T-helper 1 cell treated with Interleukin-12 subunit alpha and Interleukin-12 subunit beta and Interleukin-4 antibody, amounts not matched to agents 30 μg/mL and 1 μg/mL, for 36 hours (primary cell): ENCODE measurements around the gene PRC1.
"Not testable (repeated sequence)": the region's sequence is repeated elsewhere in the genome, so short reads cannot be mapped to it uniquely, and the experiment has no call there.

Experiments used
- H3K27ac Mint-ChIP-seq: one replicate; pipeline ENCODE4 v1.8.0; 2021; ENCODE audit warnings: mild to moderate bottlenecking, mixed read lengths
- H3K27me3 Mint-ChIP-seq: one replicate; pipeline ENCODE4 v1.8.0; 2021; ENCODE audit warnings: low read depth, mixed read lengths
- H3K36me3 Mint-ChIP-seq: one replicate; pipeline ENCODE4 v1.8.0; 2021; ENCODE audit warnings: low read depth, mixed read lengths
- H3K4me1 Mint-ChIP-seq: one replicate; pipeline ENCODE4 v1.8.0; 2021; ENCODE audit warnings: low read depth, mixed read lengths
- H3K4me3 Mint-ChIP-seq: one replicate; pipeline ENCODE4 v1.8.0; 2021; ENCODE audit warnings: mild to moderate bottlenecking, moderate library complexity, mixed read lengths
- H3K9me3 Mint-ChIP-seq: one replicate; pipeline ENCODE4 v1.8.0; 2021; ENCODE audit warnings: mixed read lengths

PRC1 gene

DNA sequence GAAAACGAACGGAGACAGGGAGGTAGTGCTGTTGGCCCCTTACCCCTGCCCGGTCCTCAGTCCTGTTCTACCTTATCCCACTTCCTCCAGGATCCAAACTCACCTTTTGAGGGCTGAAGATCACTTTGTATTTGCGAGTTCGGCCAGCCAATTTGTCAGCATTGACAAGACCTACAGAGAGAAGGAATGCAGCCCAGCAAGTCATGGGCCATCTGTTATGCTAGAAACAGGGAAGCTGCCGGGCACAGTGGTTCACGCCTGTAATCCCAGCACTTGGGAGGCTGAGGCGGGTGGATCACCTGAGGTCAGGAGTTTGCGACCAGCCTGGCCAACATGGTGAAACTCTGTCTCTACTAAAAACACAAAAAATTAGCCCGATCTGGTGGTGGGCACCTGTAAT is 19.4 kb upstream of the PRC1 start:
- H3K27me3 Mint-ChIP-seq, H3K9me3 Mint-ChIP-seq, H3K4me3 Mint-ChIP-seq, H3K27ac Mint-ChIP-seq: not testable (repeated sequence)
- H3K4me1 Mint-ChIP-seq = peaks cover 18% of the 10 kb centered on the region
- peaks cover 30% of the 10 kb centered on the region for H3K36me3 Mint-ChIP-seq

DNA sequence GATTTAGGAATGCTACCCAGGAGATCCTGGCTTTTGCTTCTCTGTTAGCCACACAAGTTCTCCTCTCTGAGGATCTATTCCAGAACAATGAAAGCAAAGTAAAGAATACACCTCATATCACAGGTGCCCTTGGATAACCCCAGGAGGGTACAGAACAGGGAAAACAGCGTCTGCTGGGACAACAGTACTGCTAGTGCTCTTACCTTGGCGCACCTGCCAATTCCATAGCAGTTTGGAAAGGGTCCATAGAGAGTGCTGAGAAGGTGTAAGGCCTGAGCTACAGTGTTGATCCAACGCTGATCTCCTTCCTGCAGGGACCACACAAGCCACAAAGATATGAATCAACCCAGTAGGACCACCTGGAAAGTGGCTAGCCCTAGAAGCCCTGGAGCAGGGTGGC is 12.9 kb upstream of the PRC1 start:
- H3K4me1 Mint-ChIP-seq = peaks cover 4% of the 10 kb centered on the region
- no peak overlapping the region for H3K27ac Mint-ChIP-seq
- peaks cover 36% of the 10 kb centered on the region for H3K36me3 Mint-ChIP-seq

DNA sequence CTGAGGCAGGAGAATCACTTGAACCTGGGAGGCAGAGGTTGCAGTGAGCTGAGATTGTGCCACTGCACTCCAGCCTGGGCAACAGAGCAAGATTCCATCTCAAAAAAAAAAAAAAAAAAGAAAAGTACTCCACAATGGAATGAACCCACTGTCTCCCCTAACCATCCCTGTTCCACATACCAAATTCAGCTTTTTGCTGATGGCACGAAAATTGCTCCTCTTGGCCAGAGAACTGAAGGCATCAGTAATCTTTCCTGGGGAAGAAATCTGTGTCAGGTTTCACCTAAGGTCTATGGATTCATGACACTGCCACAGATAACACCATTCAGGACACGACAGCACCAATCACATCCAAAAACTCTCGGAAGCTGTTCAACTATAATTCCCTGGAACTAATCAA is 6.9 kb upstream of the PRC1 start:
- H3K27me3 Mint-ChIP-seq = no peaks in the 10 kb centered on the region
- peaks cover 2% of the 10 kb centered on the region for H3K4me1 Mint-ChIP-seq
- no peaks in the 10 kb centered on the region for H3K9me3 Mint-ChIP-seq
- peaks cover 47% of the 10 kb centered on the region for H3K36me3 Mint-ChIP-seq
- no peak overlapping the region for H3K4me3 Mint-ChIP-seq
- no peak overlapping the region for H3K27ac Mint-ChIP-seq

More for the DNA sequence above, 12.9 kb upstream of the PRC1 start:
- Mint-ChIP-seq H3K4me3 (no peak overlapping the region), H3K9me3 (no peaks in the 10 kb centered on the region), H3K27me3 (no peaks in the 10 kb centered on the region)

DNA sequence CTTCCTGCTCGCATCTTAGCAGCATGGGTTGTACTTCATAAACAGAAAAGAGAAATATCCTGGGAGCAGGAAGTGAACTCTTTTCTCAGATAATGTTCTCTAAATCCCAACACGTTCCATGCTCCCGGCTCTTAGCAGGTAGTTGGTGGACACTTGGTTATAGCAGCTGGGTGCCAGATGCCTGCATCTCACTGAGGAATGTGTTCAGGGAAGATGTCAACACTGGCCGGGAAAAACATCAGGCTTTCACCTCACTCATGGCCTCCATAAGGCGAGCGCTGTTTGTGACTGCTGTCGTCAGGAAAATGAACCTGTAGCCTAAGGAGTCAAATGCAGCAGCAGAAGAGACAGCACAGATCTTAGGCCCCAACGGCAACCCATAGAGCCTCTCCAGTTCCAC is 4.4 kb upstream of the PRC1 start:
- peaks cover 42% of the 10 kb centered on the region for H3K36me3 Mint-ChIP-seq

DNA sequence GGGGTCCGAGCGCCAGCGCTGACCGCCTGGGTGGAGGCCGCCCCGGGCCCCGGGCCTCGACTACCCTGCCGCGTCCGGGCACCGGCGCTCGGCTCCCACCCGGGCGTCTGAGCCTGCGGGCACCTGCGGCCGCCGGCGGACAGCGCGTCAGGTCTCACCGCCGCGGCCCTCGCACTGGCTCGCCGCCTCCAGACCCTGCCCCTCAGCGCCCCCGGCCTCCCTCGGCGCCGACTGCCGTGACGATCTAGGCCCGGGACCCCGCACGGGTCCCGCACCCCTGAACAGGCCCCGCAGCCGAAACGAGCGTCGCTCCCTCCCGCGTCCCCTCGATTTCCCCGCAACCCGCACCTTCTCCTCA is 297 bp downstream of the PRC1 start:
- Mint-ChIP-seq H3K27me3 (no peaks in the 10 kb centered on the region), H3K36me3 (peaks cover 21% of the 10 kb centered on the region), H3K9me3 (no peaks in the 10 kb centered on the region), H3K4me3 (peak overlapping the region; percentile 100), H3K4me1 (peaks cover 16% of the 10 kb centered on the region), H3K27ac (peak overlapping the region; percentile 100)

More for the DNA sequence above, 4.4 kb upstream of the PRC1 start:
- no peaks in the 10 kb centered on the region for H3K9me3 Mint-ChIP-seq
- H3K4me1 Mint-ChIP-seq = peaks cover 4% of the 10 kb centered on the region
- H3K27me3 Mint-ChIP-seq = no peaks in the 10 kb centered on the region
- no peak overlapping the region for H3K27ac Mint-ChIP-seq
- no peak overlapping the region for H3K4me3 Mint-ChIP-seq

DNA sequence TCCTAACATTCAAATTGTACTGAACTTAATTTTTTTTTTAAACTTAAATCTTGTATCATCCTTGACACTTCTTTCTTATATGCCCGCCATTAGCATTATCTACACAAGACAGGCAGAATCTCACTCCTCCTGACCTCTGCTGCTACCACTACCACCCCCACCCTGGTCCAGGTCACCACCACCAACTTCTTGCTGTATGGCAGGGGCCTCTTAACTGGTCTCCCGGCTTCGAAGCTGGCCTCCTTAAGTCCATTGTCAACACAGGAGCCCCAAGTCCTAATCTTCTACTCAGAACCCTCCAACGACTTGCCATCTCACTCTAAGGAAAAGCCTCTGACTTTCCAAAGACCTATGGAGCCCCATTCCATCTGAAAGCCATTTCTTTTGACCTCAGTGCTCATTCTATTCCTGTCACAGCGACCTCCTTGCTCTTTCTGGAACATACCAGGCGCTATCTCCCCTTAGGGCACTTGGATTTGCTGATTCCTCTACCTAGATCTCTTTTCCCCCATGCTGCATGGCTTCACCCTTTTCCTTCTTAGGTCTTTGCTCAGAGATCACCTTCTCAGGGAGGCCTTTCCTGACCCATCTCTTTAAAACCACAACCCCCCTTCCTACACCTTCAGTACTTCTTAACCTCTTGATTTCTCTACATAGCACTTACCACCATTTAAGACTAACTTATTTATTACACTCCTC is 2.6 kb downstream of the PRC1 start:
- peaks cover 33% of the 10 kb centered on the region for H3K4me1 Mint-ChIP-seq
- peak overlapping the region; percentile 33 for H3K4me3 Mint-ChIP-seq
- H3K36me3 Mint-ChIP-seq = peaks cover 8% of the 10 kb centered on the region
- peak overlapping the region; percentile 62 for H3K27ac Mint-ChIP-seq
- no peaks in the 10 kb centered on the region for H3K9me3 Mint-ChIP-seq
- no peaks in the 10 kb centered on the region for H3K27me3 Mint-ChIP-seq

DNA sequence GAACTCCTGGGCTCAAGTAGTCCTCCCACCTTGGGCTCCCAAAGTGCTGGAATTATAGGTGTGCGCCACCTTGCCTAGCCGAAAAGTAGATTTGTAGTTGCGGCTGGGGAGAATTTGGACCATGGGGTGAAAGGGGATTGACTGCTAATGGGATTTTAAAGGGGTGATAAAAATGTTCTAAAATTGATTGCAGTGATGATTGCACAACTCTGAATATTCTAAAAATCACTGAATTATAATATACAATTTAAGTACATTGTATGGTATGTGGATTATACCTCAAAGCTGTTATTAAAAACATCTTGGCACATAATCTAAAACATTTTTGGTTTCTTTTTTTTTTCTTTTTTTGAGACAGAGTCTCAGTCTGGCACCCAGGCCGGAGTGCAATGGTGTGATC is 3.9 kb downstream of the PRC1 start:
- Mint-ChIP-seq H3K27ac (no peak overlapping the region), H3K9me3 (no peaks in the 10 kb centered on the region), H3K4me1 (peaks cover 36% of the 10 kb centered on the region), H3K36me3 (peaks cover 8% of the 10 kb centered on the region), H3K4me3 (no peak overlapping the region), H3K27me3 (no peaks in the 10 kb centered on the region)

DNA sequence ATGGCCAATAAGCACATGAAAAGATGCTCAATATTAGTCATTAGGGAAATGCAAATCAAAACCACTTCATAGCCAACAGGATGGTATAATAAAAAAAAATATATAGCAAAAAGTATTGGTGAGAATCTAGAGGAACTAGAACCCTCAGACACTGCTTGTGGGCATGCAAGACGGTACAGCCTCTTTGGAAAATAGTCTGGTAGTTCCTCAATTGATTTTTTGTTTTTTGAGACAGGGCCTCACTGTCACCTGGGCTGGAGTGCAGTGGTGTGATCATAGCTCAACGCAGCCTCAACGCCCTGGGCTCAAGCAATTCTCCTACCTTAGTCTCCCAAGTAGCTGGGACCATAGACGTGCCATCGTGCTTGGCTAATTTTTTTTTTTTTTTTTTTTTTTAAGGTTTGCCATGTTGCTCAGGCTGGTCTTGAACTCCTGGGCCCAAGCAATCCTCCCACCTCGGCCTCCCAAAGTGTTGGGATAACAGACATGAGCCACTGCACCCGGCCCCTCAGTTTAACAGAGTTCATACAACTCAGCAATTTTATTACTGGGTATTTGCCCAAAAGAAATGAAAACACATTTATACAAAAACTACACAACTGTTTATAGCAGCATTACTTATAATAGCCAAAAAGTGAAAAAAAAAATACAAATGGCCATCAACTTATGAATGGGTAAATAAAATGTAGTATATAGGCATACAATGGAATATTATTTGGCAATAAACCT is 5.1 kb downstream of the PRC1 start:
- Mint-ChIP-seq H3K4me3 (no peak overlapping the region), H3K27me3 (no peaks in the 10 kb centered on the region), H3K9me3 (no peaks in the 10 kb centered on the region), H3K27ac (peak overlapping the region; percentile 77), H3K36me3 (peaks cover 12% of the 10 kb centered on the region), H3K4me1 (peaks cover 41% of the 10 kb centered on the region)

DNA sequence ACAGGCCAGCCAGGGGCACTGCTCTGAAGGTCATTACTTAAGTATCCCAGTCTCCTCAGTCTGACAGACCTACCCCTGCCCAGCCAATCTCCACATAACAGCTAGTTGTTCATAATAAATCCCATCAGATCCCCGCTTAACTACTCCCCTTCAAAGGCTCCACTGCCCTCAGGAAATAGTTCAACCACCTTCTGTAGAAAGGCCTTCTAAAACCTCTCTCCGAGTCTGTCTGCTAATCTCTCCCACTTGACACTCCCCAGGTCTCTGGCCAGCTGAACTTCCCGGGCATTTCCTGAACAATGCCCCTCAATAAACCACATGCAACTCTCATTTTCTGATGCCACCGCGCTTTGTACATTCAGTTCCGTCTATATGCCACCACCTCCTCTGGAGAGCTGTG is 6.0 kb downstream of the PRC1 start:
- peaks cover 48% of the 10 kb centered on the region for H3K4me1 Mint-ChIP-seq
- no peaks in the 10 kb centered on the region for H3K27me3 Mint-ChIP-seq
- H3K4me3 Mint-ChIP-seq = peak overlapping the region; percentile 45
- no peaks in the 10 kb centered on the region for H3K9me3 Mint-ChIP-seq
- peaks cover 17% of the 10 kb centered on the region for H3K36me3 Mint-ChIP-seq
- peak overlapping the region; percentile 77 for H3K27ac Mint-ChIP-seq

DNA sequence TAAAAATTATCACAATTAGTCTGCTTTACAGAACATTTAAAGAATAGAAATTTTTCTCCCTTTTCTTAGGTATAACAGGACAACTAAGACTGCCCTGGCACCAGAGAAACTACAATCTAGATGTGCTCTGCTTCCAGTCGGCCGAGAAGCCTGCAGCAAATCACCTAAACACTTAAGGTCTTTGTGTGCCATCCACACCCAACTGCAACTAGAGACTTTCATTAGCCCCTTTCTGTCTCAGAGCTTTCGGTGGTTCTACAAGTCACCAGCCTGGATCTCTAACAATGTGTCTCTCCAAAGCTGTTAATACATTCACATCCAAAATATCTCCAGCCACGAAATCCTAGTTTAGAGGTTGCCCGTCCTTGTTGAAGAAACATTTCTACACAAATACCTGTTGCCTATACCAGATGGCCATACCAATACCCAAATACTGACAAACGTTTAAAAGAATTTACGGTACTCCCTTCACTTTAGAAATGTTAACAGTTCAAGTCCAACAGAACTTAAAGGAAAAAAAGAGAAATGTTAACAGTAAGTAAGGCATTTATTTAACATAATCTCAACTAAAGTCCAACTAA is 6.7 kb downstream of the PRC1 start:
- H3K9me3 Mint-ChIP-seq = no peaks in the 10 kb centered on the region
- peak overlapping the region; percentile 75 for H3K27ac Mint-ChIP-seq
- peak overlapping the region; percentile 19 for H3K4me3 Mint-ChIP-seq
- peaks cover 22% of the 10 kb centered on the region for H3K36me3 Mint-ChIP-seq
- H3K27me3 Mint-ChIP-seq = no peaks in the 10 kb centered on the region
- peaks cover 49% of the 10 kb centered on the region for H3K4me1 Mint-ChIP-seq

DNA sequence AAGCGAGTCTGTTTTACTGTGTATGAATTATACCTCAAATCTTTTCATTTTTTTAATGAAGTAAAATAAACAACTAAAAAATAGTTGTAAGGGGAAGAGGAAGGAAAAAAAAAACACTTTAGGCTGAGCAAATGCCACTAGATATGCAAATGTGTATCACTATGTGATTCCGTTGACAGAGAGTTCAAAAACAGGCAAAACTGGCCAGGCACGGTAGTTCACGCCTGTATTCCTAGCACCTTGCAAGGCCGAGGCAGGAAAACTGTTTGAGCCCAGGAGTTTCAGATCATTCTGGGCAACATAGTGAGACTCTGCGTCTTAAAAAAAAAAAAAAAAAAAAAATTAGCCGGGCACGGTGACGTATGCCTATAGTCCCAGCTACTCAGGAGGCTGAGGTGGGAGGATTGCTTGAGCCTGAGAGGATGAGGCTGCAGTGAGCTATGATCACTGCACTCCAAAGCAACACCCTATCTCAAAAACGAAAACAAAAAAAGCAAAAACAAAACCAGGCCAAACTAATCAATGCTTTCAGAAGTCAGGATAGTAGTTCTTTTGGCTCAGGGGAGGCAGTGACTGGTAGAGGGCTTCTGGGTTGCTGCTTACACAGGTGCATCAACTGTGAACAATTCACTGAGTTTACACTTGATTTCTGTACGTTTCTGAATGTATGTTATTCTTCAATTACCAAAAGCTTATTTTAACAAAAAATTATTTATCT is 7.4 kb downstream of the PRC1 start:
- H3K27ac Mint-ChIP-seq = peak overlapping the region; percentile 28
- peaks cover 48% of the 10 kb centered on the region for H3K4me1 Mint-ChIP-seq
- H3K27me3 Mint-ChIP-seq = no peaks in the 10 kb centered on the region
- H3K4me3 Mint-ChIP-seq = no peak overlapping the region
- H3K36me3 Mint-ChIP-seq = peaks cover 25% of the 10 kb centered on the region
- H3K9me3 Mint-ChIP-seq = no peaks in the 10 kb centered on the region

DNA sequence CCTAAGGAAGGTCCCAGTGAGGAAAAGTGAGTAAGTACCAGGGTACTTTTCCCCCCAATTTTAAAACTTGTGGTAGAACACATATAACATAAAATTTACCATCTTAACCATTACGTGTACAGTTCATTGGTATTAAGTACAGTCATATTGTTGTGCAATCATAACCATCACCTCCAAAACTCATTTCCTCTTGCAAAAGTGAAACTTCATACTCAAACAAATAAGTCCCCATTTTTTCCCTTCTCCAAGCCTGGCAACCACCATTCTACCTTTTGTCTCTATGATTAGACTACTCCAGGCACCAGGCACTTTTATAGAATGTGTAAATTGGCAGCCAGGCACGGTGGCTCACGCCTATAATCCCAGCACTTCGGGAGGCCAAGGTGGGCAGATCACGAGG is 12.2 kb downstream of the PRC1 start:
- Mint-ChIP-seq H3K4me3 (no peak overlapping the region), H3K9me3 (no peaks in the 10 kb centered on the region), H3K4me1 (peaks cover 32% of the 10 kb centered on the region), H3K27ac (peak overlapping the region; percentile 73), H3K27me3 (no peaks in the 10 kb centered on the region), H3K36me3 (peaks cover 55% of the 10 kb centered on the region)

DNA sequence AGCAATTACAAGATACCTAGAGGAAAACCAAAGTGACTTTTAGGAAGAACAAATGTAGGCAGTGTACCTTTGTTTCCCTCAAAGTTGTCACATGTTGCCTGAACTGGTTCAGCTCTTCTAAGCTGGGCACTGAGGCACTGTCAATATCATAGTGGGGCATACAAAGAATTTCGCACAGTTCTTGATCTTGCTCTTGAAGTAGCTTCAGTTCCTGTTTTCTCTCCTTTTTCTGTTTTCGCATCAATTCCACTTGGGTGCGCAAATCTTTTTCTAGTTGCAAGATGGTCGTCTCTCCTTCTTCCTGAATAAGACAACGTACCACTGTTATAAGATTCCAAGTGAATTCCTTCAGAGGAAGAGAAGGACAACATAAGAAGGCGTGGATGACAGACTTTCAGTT is 12.7 kb downstream of the PRC1 start:
- no peak overlapping the region for H3K4me3 Mint-ChIP-seq
- no peaks in the 10 kb centered on the region for H3K27me3 Mint-ChIP-seq
- H3K36me3 Mint-ChIP-seq = peaks cover 57% of the 10 kb centered on the region
- H3K27ac Mint-ChIP-seq = peak overlapping the region; percentile 73
- H3K9me3 Mint-ChIP-seq = no peaks in the 10 kb centered on the region
- H3K4me1 Mint-ChIP-seq = peaks cover 31% of the 10 kb centered on the region

DNA sequence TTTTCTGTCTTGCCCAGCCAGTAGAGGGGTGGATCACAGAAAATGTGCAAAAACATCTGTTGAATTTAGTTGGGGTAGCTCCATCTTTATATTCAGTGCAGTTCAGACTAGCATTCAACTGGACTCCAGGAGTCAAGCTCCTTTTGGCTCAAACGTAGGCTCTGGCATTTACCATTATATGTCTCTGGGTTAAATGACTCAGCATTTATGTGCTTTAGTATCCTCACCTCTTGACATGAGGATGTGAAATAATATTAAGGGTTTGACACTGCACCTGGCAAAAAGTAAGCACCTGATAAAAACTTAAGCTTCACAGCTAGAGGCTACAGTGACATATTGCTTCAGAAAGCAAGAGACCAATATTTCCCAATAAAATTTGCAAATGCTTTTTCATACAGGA is 14.8 kb downstream of the PRC1 start:
- Mint-ChIP-seq H3K27me3 (no peaks in the 10 kb centered on the region), H3K4me3 (no peak overlapping the region), H3K27ac (no peak overlapping the region), H3K9me3 (no peaks in the 10 kb centered on the region), H3K4me1 (peaks cover 22% of the 10 kb centered on the region), H3K36me3 (peaks cover 62% of the 10 kb centered on the region)
